Uterine smooth muscle cell (primary cell): ENCODE results near the gene DBT. TPM values are rescaled to one million over a fixed set of nuclear protein-coding genes. Genes with fewer than 3 reads are reported as not detected.

Source experiments
- total RNA-seq: library from RNA; depleted of rRNA; stranded (reverse); fragments of >200 nt; gene quantifications from 2 replicates; pipeline ENCODE4 v1.2.3, GENCODE V29; 2014

Gene DBT
- 6.5 and 9.2 TPM in 2 replicates for total RNA-seq

GRCh38 chr1:100249537-100250257 lies at the start of gene DBT:
TSS of gene DBT (minus strand) at chr1:100249834. CDS start at chr1:100249820, 14 bp downstream.

GRCh38 chr1:100265931-100266740 lies 16.5 kb upstream of the DBT start, which contains the start of gene RTCA:
TSS of gene RTCA (plus strand) at chr1:100266216. CDS start at chr1:100266376, 160 bp downstream.

DNA sequence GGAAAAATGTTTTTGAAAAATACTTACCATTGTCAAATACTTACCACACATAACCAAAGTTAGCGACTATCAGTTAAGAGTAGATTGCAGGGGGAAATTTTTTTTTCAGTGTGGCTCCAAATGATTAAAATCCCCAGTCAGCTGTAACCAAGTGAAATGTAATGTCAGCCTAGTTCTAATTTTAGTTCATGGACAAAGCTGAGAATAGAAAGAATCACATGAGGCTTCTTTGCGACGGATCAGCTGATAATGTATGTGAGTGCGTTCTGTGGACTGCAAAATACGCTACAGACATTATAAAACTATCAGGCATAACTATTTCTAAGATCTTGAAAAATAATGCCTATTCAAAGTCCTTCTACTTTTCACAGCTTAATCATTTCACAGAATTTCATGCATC lies 71.5 kb downstream of the DBT start, which contains the start of gene LRRC39:
TSS of gene LRRC39 (minus strand) at position 166 of the 400 bp plus-strand sequence. CDS start 9,740 bp downstream, outside the sequence.

Other genes starting within 250 kb of the DBT start
- 2.1 and 7.2 TPM in 2 replicates for gene SASS6, start 116.9 kb downstream of the DBT start, total RNA-seq
- gene TRMT13, start 116.7 kb downstream of the DBT start, total RNA-seq, result 15.2 and 19.8 TPM in 2 replicates
- gene LRRC39, start 71.6 kb downstream of the DBT start, total RNA-seq, result 0.44 and 0.50 TPM in 2 replicates
- gene RTCA, start 16.4 kb upstream of the DBT start, total RNA-seq, result 51.9 and 54.5 TPM in 2 replicates
- 3.0 and 4.4 TPM in 2 replicates for gene CDC14A, start 102.7 kb upstream of the DBT start, total RNA-seq